Astrocyte (in vitro differentiated cells and primary cell): ENCODE measurements around the gene KRTAP5-3.
"Not testable (repeated sequence)": the region's sequence is repeated elsewhere in the genome, so short reads cannot be mapped to it uniquely, and the experiment has no call there.

Experiments used
- CTCF ChIP-seq: IDR thresholded peaks from 2 replicates; pipeline ENCODE4 v1.5.1; 2011; ENCODE audit warnings: low read depth, mild to moderate bottlenecking, inconsistent platforms, low read length, moderate library complexity; ENCODE audit not compliant: insufficient read depth
- EZH2 ChIP-seq: IDR thresholded peaks from 2 replicates; pipeline ENCODE4 v1.6.1; 2012; ENCODE audit warnings: mild to moderate bottlenecking, low read length, inconsistent platforms; ENCODE audit not compliant: insufficient read depth

GRCh38 chr11:1598406-1598805 lies 9.9 kb downstream of the KRTAP5-3 start:
- TF ChIP-seq CTCF, EZH2: not testable (repeated sequence)
